GM18870 (cell line): ENCODE measurements around the gene DGKI.

ENCODE experiments used
- ATAC-seq: cut with Tn5 transposase; IDR thresholded peaks from one replicate; pipeline ENCODE4 v1.9.1; 2021; ENCODE audit warnings: moderate library complexity; ENCODE audit not compliant: unreplicated experiment

The DGKI gene

GRCh38 chr7:137547485-137547884, 299.3 kb downstream of the DGKI start:
- no peak for ATAC-seq

- no peak for ATAC-seq
Measured at GRCh38 chr7:137546671-137547070, 300.1 kb downstream of the DGKI start.

- ATAC-seq: no peak
Measured at GRCh38 chr7:137546009-137546408, 300.8 kb downstream of the DGKI start.

GRCh38 chr7:137545059-137545716, 301.6 kb downstream of the DGKI start:
- no peak for ATAC-seq

- ATAC-seq: no peak
Measured at GRCh38 chr7:137544453-137545058, 302.2 kb downstream of the DGKI start.

GRCh38 chr7:137539111-137539715, 307.6 kb downstream of the DGKI start:
- ATAC-seq: no peak

- no peak for ATAC-seq
Measured at GRCh38 chr7:137538361-137538762, 308.4 kb downstream of the DGKI start.

- no peak for ATAC-seq
Measured at GRCh38 chr7:137535579-137535978, 311.2 kb downstream of the DGKI start.

GRCh38 chr7:137531671-137532070, 315.1 kb downstream of the DGKI start:
- ATAC-seq: no peak

GRCh38 chr7:137527634-137528033, 319.1 kb downstream of the DGKI start:
- ATAC-seq: no peak

- no peak for ATAC-seq
Measured at GRCh38 chr7:137523171-137523570, 323.6 kb downstream of the DGKI start.

- no peak for ATAC-seq
Measured at GRCh38 chr7:137521451-137521850, 325.3 kb downstream of the DGKI start.

GRCh38 chr7:137519947-137520346, 326.8 kb downstream of the DGKI start:
- no peak for ATAC-seq

- no peak for ATAC-seq
Measured at GRCh38 chr7:137519181-137519691, 327.5 kb downstream of the DGKI start.

GRCh38 chr7:137513091-137513490, 333.7 kb downstream of the DGKI start:
- no peak for ATAC-seq

- no peak for ATAC-seq
Measured at GRCh38 chr7:137507096-137507495, 339.7 kb downstream of the DGKI start.

GRCh38 chr7:137506031-137506430, 340.7 kb downstream of the DGKI start:
- no peak for ATAC-seq

GRCh38 chr7:137501562-137501961, 345.2 kb downstream of the DGKI start:
- ATAC-seq: no peak

- no peak for ATAC-seq
Measured at GRCh38 chr7:137492889-137493288, 353.9 kb downstream of the DGKI start.

GRCh38 chr7:137489880-137490279, 356.9 kb downstream of the DGKI start:
- ATAC-seq: no peak

- no peak for ATAC-seq
Measured at GRCh38 chr7:137488038-137488437, 358.7 kb downstream of the DGKI start.

- ATAC-seq: no peak
Measured at GRCh38 chr7:137485818-137486217, 361.0 kb downstream of the DGKI start.
